H7 (cell line): Measurements from ENCODE around the gene SERGEF. TPM values are rescaled to one million over a fixed set of nuclear protein-coding genes. Genes with fewer than 3 reads are reported as not detected.

Experiments
- DNase-seq: peaks from one replicate; pipeline ENCODE4 v3.0.0; 2012
- H3K27me3 ChIP-seq: 2 replicates; pipeline ENCODE4 v1.6.0; 2011; ENCODE audit warnings: mild to moderate bottlenecking, low read length; ENCODE audit not compliant: control insufficient read depth, insufficient read depth
- H3K36me3 ChIP-seq: replicated peaks from 2 replicates; pipeline ENCODE4 v1.5.1; 2011; ENCODE audit warnings: low read length; ENCODE audit not compliant: control insufficient read depth, insufficient read depth
- H3K4me3 ChIP-seq: 2 replicates; pipeline ENCODE4 v1.5.1; 2011; ENCODE audit warnings: low read depth, mild to moderate bottlenecking, control low read depth, low read length, moderate library complexity; ENCODE audit not compliant: insufficient read depth
- total RNA-seq: library from RNA; depleted of rRNA; stranded (reverse); fragments of >200 nt; shearing (Covaris generic); gene quantifications from 2 replicates; pipeline ENCODE4 v1.2.3, GENCODE V29; 2014

The SERGEF gene
- total RNA-seq, 1 experiment from 2014 or later = 16.5 TPM

GRCh38 chr11:17986007-17986710 lies 26.7 kb downstream of the SERGEF start:
- no peak overlapping the region for H3K4me3 ChIP-seq
- peaks cover 8% of the 10 kb centered on the region for H3K36me3 ChIP-seq
- no peak for DNase-seq
- no peaks in the 10 kb centered on the region for H3K27me3 ChIP-seq

GRCh38 chr11:17985517-17985916 lies 27.3 kb downstream of the SERGEF start:
- Histone ChIP-seq H3K4me3 (no peak overlapping the region), H3K36me3 (peaks cover 8% of the 10 kb centered on the region), H3K27me3 (no peaks in the 10 kb centered on the region)
- DNase-seq = no peak

GRCh38 chr11:17983569-17983968 lies 29.3 kb downstream of the SERGEF start:
- H3K4me3 ChIP-seq = no peak overlapping the region
- H3K27me3 ChIP-seq = no peaks in the 10 kb centered on the region
- H3K36me3 ChIP-seq = peaks cover 8% of the 10 kb centered on the region
- no peak for DNase-seq

- no peaks in the 10 kb centered on the region; the same call in 1 of the 2 replicates for H3K36me3 ChIP-seq
- H3K4me3 ChIP-seq = no peak overlapping the region
- no peaks in the 10 kb centered on the region for H3K27me3 ChIP-seq
- peak; percentile 62 for DNase-seq
Measured at GRCh38 chr11:17979770-17980371, 33.0 kb downstream of the SERGEF start.

GRCh38 chr11:17978553-17979287 lies 34.1 kb downstream of the SERGEF start:
- no peaks in the 10 kb centered on the region for H3K27me3 ChIP-seq
- DNase-seq = peak; percentile 59
- no peaks in the 10 kb centered on the region; the same call in 1 of the 2 replicates for H3K36me3 ChIP-seq
- no peak overlapping the region for H3K4me3 ChIP-seq

- H3K36me3 ChIP-seq = no peaks in the 10 kb centered on the region; the same call in 1 of the 2 replicates
- H3K27me3 ChIP-seq = no peaks in the 10 kb centered on the region
- H3K4me3 ChIP-seq = no peak overlapping the region
- no peak for DNase-seq
Measured at GRCh38 chr11:17976651-17977050, 36.2 kb downstream of the SERGEF start.

GRCh38 chr11:17974246-17974645 lies 38.6 kb downstream of the SERGEF start:
- Histone ChIP-seq H3K4me3 (no peak overlapping the region), H3K36me3 (no peaks in the 10 kb centered on the region; the same call in 1 of the 2 replicates), H3K27me3 (no peaks in the 10 kb centered on the region)
- no peak for DNase-seq

GRCh38 chr11:17972987-17973386 lies 39.9 kb downstream of the SERGEF start:
- Histone ChIP-seq H3K4me3 (no peak overlapping the region), H3K27me3 (no peaks in the 10 kb centered on the region)
- peak; percentile 64 for DNase-seq

GRCh38 chr11:17968206-17968605 lies 44.6 kb downstream of the SERGEF start:
- DNase-seq = no peak
- Histone ChIP-seq H3K4me3 (no peak overlapping the region), H3K27me3 (no peaks in the 10 kb centered on the region), H3K36me3 (no peaks in the 10 kb centered on the region; the same call in 1 of the 2 replicates)

More at GRCh38 chr11:17972987-17973386, 39.9 kb downstream of the SERGEF start:
- no peaks in the 10 kb centered on the region; the same call in 1 of the 2 replicates for H3K36me3 ChIP-seq

- Histone ChIP-seq H3K36me3 (no peaks in the 10 kb centered on the region; the same call in 1 of the 2 replicates), H3K27me3 (no peaks in the 10 kb centered on the region), H3K4me3 (no peak overlapping the region)
- DNase-seq = no peak
Measured at GRCh38 chr11:17967661-17968060, 45.2 kb downstream of the SERGEF start.

GRCh38 chr11:17960091-17960490 lies 52.8 kb downstream of the SERGEF start:
- no peaks in the 10 kb centered on the region; the same call in none of the 2 replicates for H3K36me3 ChIP-seq
- H3K27me3 ChIP-seq = no peaks in the 10 kb centered on the region
- DNase-seq = no peak

GRCh38 chr11:17958446-17958845 lies 54.4 kb downstream of the SERGEF start:
- H3K4me3 ChIP-seq = no peak overlapping the region
- DNase-seq = no peak
- no peaks in the 10 kb centered on the region for H3K27me3 ChIP-seq
- no peaks in the 10 kb centered on the region; the same call in none of the 2 replicates for H3K36me3 ChIP-seq

More at GRCh38 chr11:17960091-17960490, 52.8 kb downstream of the SERGEF start:
- no peak overlapping the region for H3K4me3 ChIP-seq

GRCh38 chr11:17954395-17955252 lies 58.2 kb downstream of the SERGEF start:
- Histone ChIP-seq H3K36me3 (no peaks in the 10 kb centered on the region; the same call in none of the 2 replicates), H3K4me3 (no peak overlapping the region), H3K27me3 (no peaks in the 10 kb centered on the region)
- no peak for DNase-seq

GRCh38 chr11:17952487-17952886 lies 60.4 kb downstream of the SERGEF start:
- DNase-seq = no peak
- Histone ChIP-seq H3K4me3 (no peak overlapping the region), H3K27me3 (no peaks in the 10 kb centered on the region), H3K36me3 (no peaks in the 10 kb centered on the region; the same call in 1 of the 2 replicates)
